Ishikawa (cell line): ENCODE results near the gene AFP.

ENCODE experiments used
- CEBPB ChIP-seq: IDR thresholded peaks from 2 replicates; pipeline ENCODE4 v1.6.1; 2012
- CREB1 ChIP-seq: IDR thresholded peaks from 2 replicates; pipeline ENCODE4 v1.6.1; 2012; ENCODE audit warnings: low read depth
- EGR1 ChIP-seq: IDR thresholded peaks from 2 replicates; pipeline ENCODE4 v1.6.1; 2012
- EP300 ChIP-seq: IDR thresholded peaks from 2 replicates; pipeline ENCODE4 v1.6.1; 2012; ENCODE audit warnings: borderline replicate concordance
- FOXM1 ChIP-seq: IDR thresholded peaks from 2 replicates; pipeline ENCODE4 v1.6.1; 2012; ENCODE audit warnings: low read depth, borderline replicate concordance
- NFIC ChIP-seq: IDR thresholded peaks from 2 replicates; pipeline ENCODE4 v1.6.1; 2012
- RAD21 ChIP-seq: IDR thresholded peaks from 2 replicates; pipeline ENCODE4 v1.6.1; 2012; ENCODE audit warnings: low read depth
- TAF1 ChIP-seq: IDR thresholded peaks from 2 replicates; pipeline ENCODE4 v1.6.1; 2012; ENCODE audit warnings: low read depth, mild to moderate bottlenecking
- TCF12 ChIP-seq: IDR thresholded peaks from 2 replicates; pipeline ENCODE4 v1.6.1; 2012; ENCODE audit warnings: low read depth
- TEAD4 ChIP-seq: IDR thresholded peaks from 2 replicates; pipeline ENCODE4 v1.6.1; 2012
- YY1 ChIP-seq: IDR thresholded peaks from 2 replicates; pipeline ENCODE4 v1.6.1; 2012; ENCODE audit warnings: low read depth
- ZBTB7A ChIP-seq: IDR thresholded peaks from 2 replicates; pipeline ENCODE4 v1.6.1; 2012; ENCODE audit warnings: low read depth
- TF ChIP-seq, protein P1 (sequence below): IDR thresholded peaks from 2 replicates; pipeline ENCODE4 v1.6.1; 2012
- TF ChIP-seq, protein P2 (sequence below): IDR thresholded peaks from 2 replicates; pipeline ENCODE4 v1.6.1; 2012
- TF ChIP-seq, protein P3 (sequence below): IDR thresholded peaks from 2 replicates; pipeline ENCODE4 v1.6.1; 2012; ENCODE audit warnings: low read depth, mild to moderate bottlenecking

Gene AFP

GRCh38 chr4:73439445-73439844 lies 3.4 kb downstream of the AFP start:
- TF ChIP-seq TEAD4, result no peak
- no peak for TF ChIP-seq YY1
- TF ChIP-seq TCF12, result no peak
- TF ChIP-seq, protein P1, sequence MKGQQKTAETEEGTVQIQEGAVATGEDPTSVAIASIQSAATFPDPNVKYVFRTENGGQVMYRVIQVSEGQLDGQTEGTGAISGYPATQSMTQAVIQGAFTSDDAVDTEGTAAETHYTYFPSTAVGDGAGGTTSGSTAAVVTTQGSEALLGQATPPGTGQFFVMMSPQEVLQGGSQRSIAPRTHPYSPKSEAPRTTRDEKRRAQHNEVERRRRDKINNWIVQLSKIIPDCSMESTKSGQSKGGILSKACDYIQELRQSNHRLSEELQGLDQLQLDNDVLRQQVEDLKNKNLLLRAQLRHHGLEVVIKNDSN, result no peak
- TF ChIP-seq, protein P2, sequence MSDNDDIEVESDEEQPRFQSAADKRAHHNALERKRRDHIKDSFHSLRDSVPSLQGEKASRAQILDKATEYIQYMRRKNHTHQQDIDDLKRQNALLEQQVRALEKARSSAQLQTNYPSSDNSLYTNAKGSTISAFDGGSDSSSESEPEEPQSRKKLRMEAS, result no peak
- no peak for TF ChIP-seq NFIC
- TF ChIP-seq, protein P3, sequence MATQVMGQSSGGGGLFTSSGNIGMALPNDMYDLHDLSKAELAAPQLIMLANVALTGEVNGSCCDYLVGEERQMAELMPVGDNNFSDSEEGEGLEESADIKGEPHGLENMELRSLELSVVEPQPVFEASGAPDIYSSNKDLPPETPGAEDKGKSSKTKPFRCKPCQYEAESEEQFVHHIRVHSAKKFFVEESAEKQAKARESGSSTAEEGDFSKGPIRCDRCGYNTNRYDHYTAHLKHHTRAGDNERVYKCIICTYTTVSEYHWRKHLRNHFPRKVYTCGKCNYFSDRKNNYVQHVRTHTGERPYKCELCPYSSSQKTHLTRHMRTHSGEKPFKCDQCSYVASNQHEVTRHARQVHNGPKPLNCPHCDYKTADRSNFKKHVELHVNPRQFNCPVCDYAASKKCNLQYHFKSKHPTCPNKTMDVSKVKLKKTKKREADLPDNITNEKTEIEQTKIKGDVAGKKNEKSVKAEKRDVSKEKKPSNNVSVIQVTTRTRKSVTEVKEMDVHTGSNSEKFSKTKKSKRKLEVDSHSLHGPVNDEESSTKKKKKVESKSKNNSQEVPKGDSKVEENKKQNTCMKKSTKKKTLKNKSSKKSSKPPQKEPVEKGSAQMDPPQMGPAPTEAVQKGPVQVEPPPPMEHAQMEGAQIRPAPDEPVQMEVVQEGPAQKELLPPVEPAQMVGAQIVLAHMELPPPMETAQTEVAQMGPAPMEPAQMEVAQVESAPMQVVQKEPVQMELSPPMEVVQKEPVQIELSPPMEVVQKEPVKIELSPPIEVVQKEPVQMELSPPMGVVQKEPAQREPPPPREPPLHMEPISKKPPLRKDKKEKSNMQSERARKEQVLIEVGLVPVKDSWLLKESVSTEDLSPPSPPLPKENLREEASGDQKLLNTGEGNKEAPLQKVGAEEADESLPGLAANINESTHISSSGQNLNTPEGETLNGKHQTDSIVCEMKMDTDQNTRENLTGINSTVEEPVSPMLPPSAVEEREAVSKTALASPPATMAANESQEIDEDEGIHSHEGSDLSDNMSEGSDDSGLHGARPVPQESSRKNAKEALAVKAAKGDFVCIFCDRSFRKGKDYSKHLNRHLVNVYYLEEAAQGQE, result no peak
- no peak for TF ChIP-seq FOXM1
- no peak for TF ChIP-seq EGR1
- TF ChIP-seq ZBTB7A, result no peak

DNA sequence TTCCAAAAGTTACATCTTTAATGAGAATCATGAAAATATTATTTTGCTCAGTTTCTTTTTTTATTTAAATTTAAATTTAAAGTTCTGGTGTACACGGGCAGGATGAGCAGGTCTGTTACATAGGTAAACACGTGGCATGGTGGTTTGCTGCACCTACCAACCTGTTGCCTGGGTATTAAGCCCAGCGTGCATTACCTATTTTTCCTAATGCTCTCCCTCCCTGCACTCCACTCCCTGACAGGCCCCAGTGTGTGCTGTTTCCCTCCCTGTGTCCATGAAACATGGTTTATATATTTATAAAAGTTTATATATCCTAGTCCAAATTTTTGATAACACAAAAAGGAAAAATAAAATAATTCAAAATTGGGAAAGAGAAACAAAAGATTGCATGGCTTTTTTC lies 4.0 kb downstream of the AFP start:
- TF ChIP-seq, protein P3, result no peak
- TF ChIP-seq NFIC, result no peak
- TF ChIP-seq TEAD4, result no peak
- TF ChIP-seq, protein P1, result no peak
- TF ChIP-seq YY1, result no peak
- no peak for TF ChIP-seq CREB1
- TF ChIP-seq, protein P2, result no peak
- TF ChIP-seq EGR1, result no peak
- no peak for TF ChIP-seq FOXM1
- no peak for TF ChIP-seq TCF12
- no peak for TF ChIP-seq RAD21
- no peak for TF ChIP-seq TAF1
- no peak for TF ChIP-seq CEBPB
- TF ChIP-seq EP300, result no peak
- no peak for TF ChIP-seq ZBTB7A

- TF ChIP-seq NFIC (no peak), ZBTB7A (no peak), TCF12 (no peak), YY1 (no peak), FOXM1 (no peak), RAD21 (no peak), EGR1 (no peak)
- TF ChIP-seq, protein P2, result no peak
- TF ChIP-seq, protein P1, result no peak
- TF ChIP-seq, protein P3, result no peak
Observed at GRCh38 chr4:73440653-73441052, 4.6 kb downstream of the AFP start.

DNA sequence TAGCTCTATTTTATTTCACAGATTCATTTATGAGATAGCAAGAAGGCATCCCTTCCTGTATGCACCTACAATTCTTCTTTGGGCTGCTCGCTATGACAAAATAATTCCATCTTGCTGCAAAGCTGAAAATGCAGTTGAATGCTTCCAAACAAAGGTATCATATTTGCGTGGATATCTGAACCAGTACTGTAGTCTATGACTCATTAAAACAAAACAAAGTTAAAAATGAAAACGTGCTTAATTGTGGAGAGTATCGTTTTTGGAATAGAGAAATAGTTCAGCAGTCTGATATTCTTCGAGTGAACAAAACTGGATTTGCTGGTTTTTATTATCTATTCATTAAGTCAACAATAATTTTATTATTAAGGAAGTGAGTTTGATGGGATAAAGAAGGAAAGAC lies 6.3 kb downstream of the AFP start:
- TF ChIP-seq TCF12 (no peak), NFIC (no peak), ZBTB7A (no peak), FOXM1 (no peak), TAF1 (no peak), TEAD4 (no peak), EP300 (no peak), CREB1 (no peak), YY1 (no peak), RAD21 (no peak), EGR1 (no peak), CEBPB (no peak)
- TF ChIP-seq, protein P1, result no peak
- TF ChIP-seq, protein P2, result no peak
- TF ChIP-seq, protein P3, result no peak
